ENCODE measurements around the gene FIBIN. TPM values are rescaled to one million over a fixed set of nuclear protein-coding genes. Genes with fewer than 3 reads are reported as not detected.

FIBIN gene
- total and polyA plus RNA-seq, 5 experiments from 2014 or later: not detected

- Mint-ChIP-seq H3K36me3 (no peaks in the 10 kb centered on the region), H3K4me3 (no peak overlapping the region), H3K4me1 (no peaks in the 10 kb centered on the region), H3K27me3 (no peaks in the 10 kb centered on the region), H3K9me3 (peaks cover 0 to 44% (median 17%) of the 10 kb centered on the region in 9 donors), H3K27ac (no peak overlapping the region)
- DNase-seq: no peak
- no peak for ATAC-seq
- POLR2A ChIA-PET: no interaction called here
Measured at GRCh38 chr11:27041141-27041899, 47.4 kb downstream of the FIBIN start.

Other genes starting within 250 kb of the FIBIN start
- gene BBOX1, start 46.7 kb downstream of the FIBIN start, total RNA-seq: not detected
- gene BBOX1, start 46.7 kb downstream of the FIBIN start, polyA plus RNA-seq: under 1 TPM in 1 of 3 donors, not detected in 2; 0.12 TPM

Data from naive thymus-derived CD8-positive, alpha-beta T cell (primary cell).